PFSK-1 (cell line): Measurements from ENCODE around the gene ANKRD17.

Experiments
- FOXP2 ChIP-seq: optimal IDR thresholded peaks from 2 replicates; pipeline ENCODE3; 2011; ENCODE audit warnings: borderline replicate concordance, control low read depth, inconsistent platforms; ENCODE audit not compliant: insufficient read depth; ENCODE audit errors: extremely low read length, extremely low read depth
- POLR2AphosphoS5 ChIP-seq: IDR thresholded peaks from 2 replicates; pipeline ENCODE4 v1.6.1; 2012; ENCODE audit warnings: low read depth, mild to moderate bottlenecking, control low read depth, low read length, moderate library complexity
- SIN3A ChIP-seq: IDR thresholded peaks from 2 replicates; pipeline ENCODE4 v1.6.1; 2012; ENCODE audit warnings: mild to moderate bottlenecking, low read length, moderate library complexity, borderline replicate concordance; ENCODE audit not compliant: insufficient read depth
- TAF1 ChIP-seq: IDR thresholded peaks from 2 replicates; pipeline ENCODE4 v1.6.1; 2012; ENCODE audit warnings: low read length, control low read depth, borderline replicate concordance; ENCODE audit not compliant: insufficient read depth
- TF ChIP-seq, protein P1 (sequence below), 2 experiments: IDR thresholded peaks; 2 replicates each; pipeline versions ENCODE4 v1.6.1 to v1.8.0; 2011 to 2012; ENCODE audit warnings: low read depth in 2 of 2, low read length in 2 of 2, control low read depth in 1 of 2, inconsistent platforms in 1 of 2, mild to moderate bottlenecking in 1 of 2, moderate library complexity in 1 of 2; ENCODE audit not compliant: insufficient read depth in 1 of 2

Gene ANKRD17

DNA sequence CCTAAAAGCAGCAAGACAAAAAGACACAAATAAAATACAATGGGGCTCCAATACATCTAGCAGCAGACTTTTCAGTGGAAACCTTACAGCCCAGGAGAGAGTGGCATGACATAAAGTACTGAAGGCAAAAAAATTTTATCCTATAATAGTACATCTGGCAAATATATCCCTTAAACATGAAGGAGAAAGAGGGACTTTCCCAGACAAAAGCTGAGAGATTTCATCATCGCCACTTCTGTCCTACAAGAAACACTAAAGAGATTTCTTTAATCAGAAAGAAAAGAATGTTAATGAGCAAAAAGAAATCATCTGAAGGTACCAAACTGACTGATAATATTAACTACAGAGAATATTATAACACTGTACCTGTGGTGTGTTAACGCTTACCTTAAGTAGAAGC is 86.4 kb downstream of the ANKRD17 start:
- TF ChIP-seq SIN3A (no peak), TAF1 (no peak), POLR2AphosphoS5 (no peak), FOXP2 (no peak)
- TF ChIP-seq, protein P1, sequence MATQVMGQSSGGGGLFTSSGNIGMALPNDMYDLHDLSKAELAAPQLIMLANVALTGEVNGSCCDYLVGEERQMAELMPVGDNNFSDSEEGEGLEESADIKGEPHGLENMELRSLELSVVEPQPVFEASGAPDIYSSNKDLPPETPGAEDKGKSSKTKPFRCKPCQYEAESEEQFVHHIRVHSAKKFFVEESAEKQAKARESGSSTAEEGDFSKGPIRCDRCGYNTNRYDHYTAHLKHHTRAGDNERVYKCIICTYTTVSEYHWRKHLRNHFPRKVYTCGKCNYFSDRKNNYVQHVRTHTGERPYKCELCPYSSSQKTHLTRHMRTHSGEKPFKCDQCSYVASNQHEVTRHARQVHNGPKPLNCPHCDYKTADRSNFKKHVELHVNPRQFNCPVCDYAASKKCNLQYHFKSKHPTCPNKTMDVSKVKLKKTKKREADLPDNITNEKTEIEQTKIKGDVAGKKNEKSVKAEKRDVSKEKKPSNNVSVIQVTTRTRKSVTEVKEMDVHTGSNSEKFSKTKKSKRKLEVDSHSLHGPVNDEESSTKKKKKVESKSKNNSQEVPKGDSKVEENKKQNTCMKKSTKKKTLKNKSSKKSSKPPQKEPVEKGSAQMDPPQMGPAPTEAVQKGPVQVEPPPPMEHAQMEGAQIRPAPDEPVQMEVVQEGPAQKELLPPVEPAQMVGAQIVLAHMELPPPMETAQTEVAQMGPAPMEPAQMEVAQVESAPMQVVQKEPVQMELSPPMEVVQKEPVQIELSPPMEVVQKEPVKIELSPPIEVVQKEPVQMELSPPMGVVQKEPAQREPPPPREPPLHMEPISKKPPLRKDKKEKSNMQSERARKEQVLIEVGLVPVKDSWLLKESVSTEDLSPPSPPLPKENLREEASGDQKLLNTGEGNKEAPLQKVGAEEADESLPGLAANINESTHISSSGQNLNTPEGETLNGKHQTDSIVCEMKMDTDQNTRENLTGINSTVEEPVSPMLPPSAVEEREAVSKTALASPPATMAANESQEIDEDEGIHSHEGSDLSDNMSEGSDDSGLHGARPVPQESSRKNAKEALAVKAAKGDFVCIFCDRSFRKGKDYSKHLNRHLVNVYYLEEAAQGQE (IDR thresholded peaks at IDR 0.05; ENCODE audit: insufficient read depth in 1 of 2, low read depth in 2 of 2, low read length in 2 of 2): no peak

DNA sequence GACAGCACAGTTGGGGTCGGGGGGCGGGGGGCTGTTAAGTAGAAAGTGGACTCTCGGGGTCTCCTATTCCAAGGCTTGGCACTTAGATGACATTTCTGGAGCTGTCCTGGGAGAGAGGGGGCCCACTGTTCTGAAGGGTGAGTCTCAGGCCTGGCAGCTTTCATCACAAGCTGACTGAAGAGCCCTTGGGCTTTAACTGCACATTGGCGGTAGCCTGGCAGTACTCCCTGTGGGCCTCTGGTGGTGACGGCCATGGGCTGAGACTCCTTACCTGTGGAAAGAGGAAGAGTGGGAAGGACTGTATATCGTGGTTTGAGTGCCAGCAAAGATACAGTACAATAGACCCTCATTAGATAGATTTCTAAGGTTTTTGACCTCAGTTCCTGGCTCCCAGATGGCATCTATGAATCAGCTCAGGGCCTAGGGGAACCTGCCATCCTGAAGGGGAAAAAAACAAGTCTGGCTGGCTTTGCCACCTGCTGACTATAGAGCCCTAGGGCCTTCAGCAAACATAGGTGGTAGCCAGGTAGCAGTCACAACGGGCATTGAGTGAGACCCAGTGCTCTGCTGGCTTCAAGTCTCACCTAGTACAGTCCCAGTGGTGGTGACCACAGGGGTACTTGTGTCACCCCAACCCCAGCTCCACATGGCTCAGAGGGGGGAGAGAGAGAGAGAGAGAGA is 87.9 kb downstream of the ANKRD17 start:
- TF ChIP-seq, protein P1 (IDR thresholded peaks at IDR 0.05; ENCODE audit: insufficient read depth in 1 of 2, low read depth in 2 of 2, low read length in 2 of 2): no peak
- TF ChIP-seq TAF1 (no peak), SIN3A (no peak), FOXP2 (no peak), POLR2AphosphoS5 (no peak)

DNA sequence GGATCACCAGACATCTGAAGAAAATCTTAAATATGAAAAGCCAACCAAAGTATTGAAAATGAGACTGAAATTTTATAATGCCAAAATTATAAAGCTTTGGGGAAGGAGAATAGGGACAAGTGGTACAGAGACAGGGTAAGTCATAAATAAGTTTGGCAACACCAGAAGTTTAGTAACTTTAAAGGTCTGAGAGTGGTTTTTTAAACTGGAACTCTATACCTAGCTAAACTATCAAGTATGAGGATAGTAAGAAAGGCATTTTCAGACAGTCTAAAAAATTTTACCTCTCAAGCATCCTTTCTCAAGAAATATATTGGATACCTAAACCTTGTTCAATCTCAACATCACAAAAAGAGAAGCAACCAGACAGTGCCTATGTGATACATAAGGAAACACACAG is 92.4 kb downstream of the ANKRD17 start:
- TF ChIP-seq FOXP2 (no peak), SIN3A (no peak), TAF1 (no peak), POLR2AphosphoS5 (no peak)
- TF ChIP-seq, protein P1 (IDR thresholded peaks at IDR 0.05; ENCODE audit: insufficient read depth in 1 of 2, low read depth in 2 of 2, low read length in 2 of 2): no peak

DNA sequence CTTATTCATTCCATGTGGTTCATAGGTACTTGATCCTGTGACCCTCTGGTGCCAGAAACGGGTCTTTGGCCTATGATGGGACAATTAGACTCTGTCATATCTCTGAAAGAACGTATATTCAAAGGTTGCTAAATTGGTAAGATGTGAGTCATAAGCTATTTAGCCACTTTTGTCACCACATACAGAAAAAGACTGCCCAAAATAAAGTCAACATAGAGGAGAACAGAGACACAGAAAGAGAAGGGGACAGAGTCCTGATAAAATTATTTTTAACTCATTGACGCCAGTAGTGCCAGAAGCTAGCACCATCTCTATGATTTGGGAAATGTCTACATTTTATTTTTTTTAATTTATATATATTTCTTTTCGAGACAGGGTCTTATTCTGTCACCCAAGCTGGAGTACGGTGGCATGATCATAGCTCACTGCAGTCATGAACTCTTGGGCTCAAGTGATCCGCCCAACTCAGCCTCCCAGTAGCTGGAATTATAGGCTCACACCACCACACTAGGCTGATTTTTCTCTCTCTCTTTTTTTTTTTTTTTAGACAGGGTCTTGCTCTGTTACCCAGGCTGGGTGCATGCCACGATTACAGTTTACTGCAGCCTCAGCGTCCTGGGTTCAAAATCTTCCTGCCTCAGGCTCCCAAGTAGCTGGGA is 96.9 kb downstream of the ANKRD17 start:
- TF ChIP-seq, protein P1 (IDR thresholded peaks at IDR 0.05; ENCODE audit: insufficient read depth in 1 of 2, low read depth in 2 of 2, low read length in 2 of 2): no peak
- TF ChIP-seq POLR2AphosphoS5: no peak
- no peak for TF ChIP-seq FOXP2
- TF ChIP-seq TAF1: no peak
- no peak for TF ChIP-seq SIN3A
